Ishikawa (cell line): Measurements from ENCODE around the gene DDX31.

Source experiments
- CEBPB ChIP-seq: IDR thresholded peaks from 2 replicates; pipeline ENCODE4 v1.6.1; 2012
- CREB1 ChIP-seq: IDR thresholded peaks from 2 replicates; pipeline ENCODE4 v1.6.1; 2012; ENCODE audit warnings: low read depth
- EGR1 ChIP-seq: IDR thresholded peaks from 2 replicates; pipeline ENCODE4 v1.6.1; 2012
- EP300 ChIP-seq: IDR thresholded peaks from 2 replicates; pipeline ENCODE4 v1.6.1; 2012; ENCODE audit warnings: borderline replicate concordance
- FOXM1 ChIP-seq: IDR thresholded peaks from 2 replicates; pipeline ENCODE4 v1.6.1; 2012; ENCODE audit warnings: low read depth, borderline replicate concordance
- NFIC ChIP-seq: IDR thresholded peaks from 2 replicates; pipeline ENCODE4 v1.6.1; 2012
- RAD21 ChIP-seq: IDR thresholded peaks from 2 replicates; pipeline ENCODE4 v1.6.1; 2012; ENCODE audit warnings: low read depth
- TAF1 ChIP-seq: IDR thresholded peaks from 2 replicates; pipeline ENCODE4 v1.6.1; 2012; ENCODE audit warnings: low read depth, mild to moderate bottlenecking
- TCF12 ChIP-seq: IDR thresholded peaks from 2 replicates; pipeline ENCODE4 v1.6.1; 2012; ENCODE audit warnings: low read depth
- TEAD4 ChIP-seq: IDR thresholded peaks from 2 replicates; pipeline ENCODE4 v1.6.1; 2012
- YY1 ChIP-seq: IDR thresholded peaks from 2 replicates; pipeline ENCODE4 v1.6.1; 2012; ENCODE audit warnings: low read depth
- ZBTB7A ChIP-seq: IDR thresholded peaks from 2 replicates; pipeline ENCODE4 v1.6.1; 2012; ENCODE audit warnings: low read depth
- TF ChIP-seq, protein P1 (sequence below): IDR thresholded peaks from 2 replicates; pipeline ENCODE4 v1.6.1; 2012
- TF ChIP-seq, protein P2 (sequence below): IDR thresholded peaks from 2 replicates; pipeline ENCODE4 v1.6.1; 2012
- TF ChIP-seq, protein P3 (sequence below): IDR thresholded peaks from 2 replicates; pipeline ENCODE4 v1.6.1; 2012; ENCODE audit warnings: low read depth, mild to moderate bottlenecking

The DDX31 gene

DNA sequence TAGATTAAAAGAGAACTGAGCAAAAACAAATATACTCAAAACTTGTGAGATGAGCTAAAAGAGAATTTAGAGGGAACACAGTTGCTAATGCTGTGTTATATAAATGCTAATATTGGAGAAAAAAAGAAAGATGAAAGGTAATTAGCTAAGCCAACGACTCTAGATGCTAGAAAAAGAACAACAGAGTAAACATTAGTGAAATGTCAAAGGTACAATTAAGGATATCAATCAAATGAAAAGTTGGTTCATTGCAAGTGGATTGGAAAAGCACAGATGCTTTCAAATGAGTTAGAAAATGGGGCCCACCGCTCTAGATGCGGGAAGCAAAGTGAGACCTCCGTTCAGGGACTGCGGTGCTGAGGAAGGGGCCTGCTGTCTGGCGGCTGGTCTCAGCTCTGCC lies 105.3 kb downstream of the DDX31 start:
- TF ChIP-seq NFIC (no peak), TEAD4 (no peak), ZBTB7A (no peak), EP300 (no peak), CREB1 (no peak), RAD21 (no peak), TAF1 (no peak), FOXM1 (no peak), CEBPB (no peak), TCF12 (no peak)
- TF ChIP-seq, protein P1, sequence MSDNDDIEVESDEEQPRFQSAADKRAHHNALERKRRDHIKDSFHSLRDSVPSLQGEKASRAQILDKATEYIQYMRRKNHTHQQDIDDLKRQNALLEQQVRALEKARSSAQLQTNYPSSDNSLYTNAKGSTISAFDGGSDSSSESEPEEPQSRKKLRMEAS: no peak
- TF ChIP-seq, protein P2, sequence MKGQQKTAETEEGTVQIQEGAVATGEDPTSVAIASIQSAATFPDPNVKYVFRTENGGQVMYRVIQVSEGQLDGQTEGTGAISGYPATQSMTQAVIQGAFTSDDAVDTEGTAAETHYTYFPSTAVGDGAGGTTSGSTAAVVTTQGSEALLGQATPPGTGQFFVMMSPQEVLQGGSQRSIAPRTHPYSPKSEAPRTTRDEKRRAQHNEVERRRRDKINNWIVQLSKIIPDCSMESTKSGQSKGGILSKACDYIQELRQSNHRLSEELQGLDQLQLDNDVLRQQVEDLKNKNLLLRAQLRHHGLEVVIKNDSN: no peak
- TF ChIP-seq, protein P3, sequence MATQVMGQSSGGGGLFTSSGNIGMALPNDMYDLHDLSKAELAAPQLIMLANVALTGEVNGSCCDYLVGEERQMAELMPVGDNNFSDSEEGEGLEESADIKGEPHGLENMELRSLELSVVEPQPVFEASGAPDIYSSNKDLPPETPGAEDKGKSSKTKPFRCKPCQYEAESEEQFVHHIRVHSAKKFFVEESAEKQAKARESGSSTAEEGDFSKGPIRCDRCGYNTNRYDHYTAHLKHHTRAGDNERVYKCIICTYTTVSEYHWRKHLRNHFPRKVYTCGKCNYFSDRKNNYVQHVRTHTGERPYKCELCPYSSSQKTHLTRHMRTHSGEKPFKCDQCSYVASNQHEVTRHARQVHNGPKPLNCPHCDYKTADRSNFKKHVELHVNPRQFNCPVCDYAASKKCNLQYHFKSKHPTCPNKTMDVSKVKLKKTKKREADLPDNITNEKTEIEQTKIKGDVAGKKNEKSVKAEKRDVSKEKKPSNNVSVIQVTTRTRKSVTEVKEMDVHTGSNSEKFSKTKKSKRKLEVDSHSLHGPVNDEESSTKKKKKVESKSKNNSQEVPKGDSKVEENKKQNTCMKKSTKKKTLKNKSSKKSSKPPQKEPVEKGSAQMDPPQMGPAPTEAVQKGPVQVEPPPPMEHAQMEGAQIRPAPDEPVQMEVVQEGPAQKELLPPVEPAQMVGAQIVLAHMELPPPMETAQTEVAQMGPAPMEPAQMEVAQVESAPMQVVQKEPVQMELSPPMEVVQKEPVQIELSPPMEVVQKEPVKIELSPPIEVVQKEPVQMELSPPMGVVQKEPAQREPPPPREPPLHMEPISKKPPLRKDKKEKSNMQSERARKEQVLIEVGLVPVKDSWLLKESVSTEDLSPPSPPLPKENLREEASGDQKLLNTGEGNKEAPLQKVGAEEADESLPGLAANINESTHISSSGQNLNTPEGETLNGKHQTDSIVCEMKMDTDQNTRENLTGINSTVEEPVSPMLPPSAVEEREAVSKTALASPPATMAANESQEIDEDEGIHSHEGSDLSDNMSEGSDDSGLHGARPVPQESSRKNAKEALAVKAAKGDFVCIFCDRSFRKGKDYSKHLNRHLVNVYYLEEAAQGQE: no peak

DNA sequence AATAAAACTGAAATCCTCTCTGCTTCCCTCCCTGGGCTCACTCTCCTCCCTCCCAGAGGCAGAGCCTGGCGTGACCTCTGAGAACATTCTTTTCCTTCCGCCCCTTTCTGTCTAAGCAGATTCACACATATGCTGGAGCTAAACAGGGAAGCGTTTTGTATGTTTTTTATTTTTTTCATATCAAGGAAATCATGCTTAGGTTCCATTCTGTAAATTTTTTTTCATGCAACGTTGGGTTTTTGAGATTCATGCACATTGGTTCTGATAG lies 107.5 kb downstream of the DDX31 start:
- TF ChIP-seq RAD21 (no peak), CEBPB (no peak), EP300 (no peak), NFIC (no peak), TCF12 (no peak), ZBTB7A (no peak), YY1 (no peak), TEAD4 (no peak), EGR1 (no peak), FOXM1 (no peak), TAF1 (no peak), CREB1 (no peak)
- TF ChIP-seq, protein P2: no peak
- TF ChIP-seq, protein P3: no peak
- TF ChIP-seq, protein P1: no peak

DNA sequence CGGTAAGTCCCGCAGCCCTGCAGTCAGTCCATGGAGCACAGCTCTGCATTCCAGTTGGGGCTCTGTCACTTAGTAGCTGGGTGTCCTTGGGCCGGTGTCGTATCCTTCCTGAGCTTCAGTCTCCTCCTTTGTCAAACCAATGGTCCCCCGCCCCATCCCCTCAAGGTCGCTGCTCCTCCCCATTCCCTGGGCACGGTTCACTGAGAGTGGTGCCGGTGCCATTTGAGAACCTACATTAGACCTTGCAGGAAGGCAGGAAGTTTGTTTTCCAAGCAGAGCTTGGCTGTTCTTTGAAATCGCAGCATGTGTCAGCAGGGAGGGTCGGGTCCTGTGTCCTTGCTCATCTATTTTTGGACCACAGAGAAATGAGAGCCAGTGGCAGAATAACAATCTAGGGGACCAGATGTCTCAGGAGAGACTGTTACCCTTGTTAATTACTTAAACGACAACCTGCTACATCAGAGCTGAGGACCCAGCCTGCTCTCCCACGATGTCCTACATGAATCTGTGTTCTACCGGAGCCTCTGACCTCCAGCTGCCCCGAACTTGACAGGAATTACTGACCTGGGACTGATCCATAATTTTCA lies 109.1 kb downstream of the DDX31 start:
- TF ChIP-seq EGR1 (no peak), TAF1 (no peak), EP300 (no peak), FOXM1 (no peak), RAD21 (no peak), CEBPB (no peak), CREB1 (no peak), TCF12 (no peak), ZBTB7A (no peak)
- TF ChIP-seq, protein P1: no peak

DNA sequence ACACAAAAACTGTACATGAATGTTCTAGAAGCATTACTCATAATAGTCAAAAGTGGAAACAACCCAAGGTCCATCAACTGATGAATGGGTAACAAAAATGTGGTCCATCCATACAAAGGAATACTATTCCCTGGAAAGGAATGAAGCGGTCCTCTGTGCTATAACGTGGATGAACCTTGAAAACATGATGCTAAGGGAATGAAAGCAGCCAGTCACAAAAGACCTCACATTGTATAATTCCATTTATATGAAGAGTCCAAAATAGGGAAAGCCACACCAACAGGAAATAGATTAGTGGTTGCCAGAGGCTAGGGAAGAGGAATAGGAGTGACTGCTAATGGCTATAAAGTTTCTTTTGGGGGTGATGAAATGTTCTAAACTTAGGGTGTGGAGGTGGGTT lies 110.1 kb downstream of the DDX31 start:
- TF ChIP-seq YY1 (no peak), EP300 (no peak), TAF1 (no peak), CREB1 (no peak), ZBTB7A (no peak), RAD21 (no peak), CEBPB (no peak), FOXM1 (no peak), EGR1 (no peak), NFIC (no peak), TCF12 (no peak), TEAD4 (no peak)
- TF ChIP-seq, protein P3: no peak
- TF ChIP-seq, protein P2: no peak
- TF ChIP-seq, protein P1: no peak
